NB4 (cell line): ENCODE measurements around the gene PDK4.

Experiments
- CTCF ChIP-seq: IDR thresholded peaks from one replicate; pipeline ENCODE4 v1.5.1; 2012; ENCODE audit warnings: low read depth, low read length
- MYC ChIP-seq: IDR thresholded peaks from 2 replicates; pipeline ENCODE4 v1.6.1; 2011; ENCODE audit warnings: low read depth, low read length
- POLR2A ChIP-seq: IDR thresholded peaks from 2 replicates; pipeline ENCODE4 v1.6.1; 2011; ENCODE audit warnings: mild to moderate bottlenecking; ENCODE audit not compliant: insufficient read length; ENCODE audit errors: extremely low read depth

- TF ChIP-seq CTCF (no peak), POLR2A (no peak), MYC (no peak)
Measured at GRCh38 chr7:95586951-95587301, 9.4 kb downstream of the PDK4 start.
